GM18519 (cell line): ENCODE measurements around the gene OR14J1.
"Not testable (repeated sequence)": the region's sequence is repeated elsewhere in the genome, so short reads cannot be mapped to it uniquely, and the experiment has no call there.

Source experiments
- ATAC-seq: cut with Tn5 transposase; IDR thresholded peaks from one replicate; pipeline ENCODE4 v1.9.1; 2021; ENCODE audit warnings: mild to moderate bottlenecking, moderate library complexity; ENCODE audit not compliant: unreplicated experiment, low FRiP score

OR14J1 gene

GRCh38 chr6:29301316-29301715 lies at the start of gene OR14J1:
Gene OR14J1 (plus strand): TSS chr6:29301701. CDS start chr6:29306690, 4,989 bp downstream.
- ATAC-seq: no peak

DNA sequence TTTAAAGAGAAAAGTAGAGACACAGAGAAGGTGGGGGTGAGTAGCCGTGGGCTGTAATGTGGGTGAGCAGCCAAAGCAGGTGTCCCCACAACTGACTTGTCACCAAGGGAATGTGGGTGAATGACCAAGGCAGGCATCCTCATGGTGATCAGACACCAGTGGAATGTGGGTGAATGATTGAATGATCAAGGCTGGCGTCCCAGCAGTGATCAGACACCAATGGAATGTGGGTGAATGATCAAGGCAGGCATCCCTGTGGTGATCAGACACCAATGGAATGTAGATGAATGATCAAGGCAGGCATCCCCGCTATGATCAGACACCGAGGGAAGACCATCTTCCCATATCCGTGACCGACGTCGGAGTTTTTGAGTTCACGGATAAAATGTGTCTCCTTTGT lies 49.8 kb upstream of the OR14J1 start:
- ATAC-seq: no peak

- no peak for ATAC-seq
These were observed 46.0 kb upstream of the OR14J1 start for GRCh38 chr6:29255530-29255929.

- ATAC-seq: no peak
These were observed 41.8 kb upstream of the OR14J1 start for GRCh38 chr6:29259721-29260120.

GRCh38 chr6:29263001-29263400 lies 38.5 kb upstream of the OR14J1 start:
- no peak for ATAC-seq

DNA sequence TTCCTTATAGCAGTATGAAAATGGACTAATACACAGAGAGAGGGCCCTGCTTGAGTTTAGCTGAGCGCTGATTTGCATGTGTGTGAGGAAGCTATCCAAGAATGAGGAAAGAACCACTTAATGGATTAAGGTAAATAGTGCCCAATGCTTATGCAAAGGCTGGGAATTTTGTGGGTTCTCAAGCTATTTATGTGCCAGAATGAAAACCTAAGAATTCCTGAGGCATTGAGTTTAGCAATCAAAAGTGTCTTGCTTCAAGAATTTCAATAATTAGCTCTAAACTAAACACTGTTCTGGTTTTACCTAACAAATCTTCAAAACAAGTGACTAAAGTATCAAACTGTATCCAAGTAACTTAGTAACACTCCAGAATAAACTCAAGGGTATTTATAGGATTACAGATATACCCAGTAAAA lies 7.0 kb upstream of the OR14J1 start:
- ATAC-seq: no peak

- no peak for ATAC-seq
These were observed 6.3 kb upstream of the OR14J1 start for GRCh38 chr6:29295181-29295585.

- no peak for ATAC-seq
These were observed 5.9 kb upstream of the OR14J1 start for GRCh38 chr6:29295623-29296022.

DNA sequence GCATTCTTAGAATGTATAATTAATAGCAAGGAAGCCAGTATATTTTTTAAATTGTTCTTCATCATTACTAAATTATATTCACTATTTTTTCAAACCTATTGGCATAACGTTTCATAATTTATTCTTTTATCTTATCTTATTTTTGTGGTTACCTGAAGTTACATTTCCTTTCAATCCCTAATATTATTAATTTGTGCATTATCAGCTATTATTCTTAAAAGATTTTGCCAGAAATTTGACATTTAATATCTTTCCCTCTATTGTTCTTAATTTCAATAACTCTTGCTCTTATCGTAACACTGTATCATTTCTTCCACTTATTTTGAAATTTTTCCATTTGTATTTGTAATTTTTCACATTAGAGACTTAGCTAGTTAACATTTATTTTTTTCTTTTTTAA lies 18.4 kb downstream of the OR14J1 start:
- ATAC-seq: no peak

DNA sequence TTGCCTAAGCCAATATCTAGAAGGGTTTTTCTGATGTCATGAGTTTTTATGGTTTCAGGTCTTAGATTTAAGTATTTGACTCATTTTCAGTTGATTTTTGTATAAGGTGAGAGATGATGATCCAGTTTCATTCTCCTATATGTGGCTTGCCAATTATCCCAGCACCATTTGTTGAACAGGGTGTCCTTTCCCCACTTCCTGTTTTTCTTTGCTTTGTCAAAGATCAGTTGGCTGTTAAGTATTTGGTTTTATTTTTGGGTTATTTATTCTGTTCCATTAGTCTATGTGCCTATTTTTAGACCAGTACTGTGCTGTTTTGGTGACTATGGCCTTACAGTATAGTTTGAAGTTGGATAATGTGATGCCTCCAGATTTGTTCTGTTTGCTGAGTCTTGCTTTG lies 21.8 kb downstream of the OR14J1 start:
- ATAC-seq: not testable (repeated sequence)

GRCh38 chr6:29325777-29326176 lies 24.3 kb downstream of the OR14J1 start:
- ATAC-seq: no peak

GRCh38 chr6:29332676-29333075 lies 31.2 kb downstream of the OR14J1 start:
- ATAC-seq: no peak

DNA sequence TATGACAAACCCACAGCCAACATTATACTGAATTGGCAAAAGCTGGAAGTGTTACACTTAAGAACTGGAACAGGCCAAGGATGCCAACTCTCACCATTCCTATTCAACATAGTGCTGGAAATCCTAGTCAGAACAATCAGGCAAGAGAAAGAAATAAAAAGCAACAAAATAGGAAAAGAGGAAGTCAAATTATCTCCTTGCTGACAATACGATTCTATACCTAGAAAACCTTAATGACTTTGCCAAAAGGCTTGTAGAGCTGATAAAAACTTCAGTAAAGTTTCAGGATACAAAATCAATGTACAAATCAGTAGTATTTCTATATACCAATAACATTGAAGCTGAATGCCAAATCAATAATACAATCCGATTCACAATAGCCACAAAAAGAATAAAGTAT lies 34.8 kb downstream of the OR14J1 start:
- ATAC-seq: no peak

DNA sequence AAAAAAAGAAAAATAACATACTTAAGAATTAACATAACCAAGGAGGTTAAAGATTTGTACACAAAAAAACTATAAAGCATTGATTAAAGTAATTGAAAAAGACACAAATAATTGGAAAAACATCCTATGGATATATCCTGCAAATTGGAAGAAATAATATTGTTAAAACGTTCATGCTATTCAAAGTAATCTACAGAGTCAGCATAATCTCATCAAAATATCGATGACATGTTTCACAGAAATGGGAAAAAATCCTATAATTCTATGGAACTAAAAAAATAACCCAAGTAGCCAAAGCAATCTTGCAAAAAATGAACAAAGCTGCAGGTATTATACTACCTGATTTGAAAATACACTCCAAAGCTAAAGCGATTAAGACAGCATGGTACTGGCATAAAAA lies 43.9 kb downstream of the OR14J1 start:
- ATAC-seq: no peak

DNA sequence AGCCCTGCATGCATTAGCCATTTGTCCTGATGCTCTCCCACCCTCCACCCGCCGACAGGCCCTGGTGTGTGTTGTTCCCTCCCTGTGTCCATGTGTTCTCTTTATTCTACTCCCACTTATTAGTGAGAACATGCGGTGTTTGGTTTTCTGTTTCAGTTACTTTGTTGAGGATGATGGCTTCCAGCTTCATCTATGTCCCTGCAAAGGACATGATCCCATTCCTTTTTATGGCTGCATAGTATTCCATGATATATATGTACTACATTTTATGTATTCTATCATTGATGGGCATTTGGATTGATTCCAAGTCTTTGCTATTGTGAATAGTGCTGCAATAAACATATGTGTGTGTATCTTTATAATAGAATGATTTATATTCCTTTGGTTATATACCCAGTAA lies 47.8 kb downstream of the OR14J1 start:
- ATAC-seq: not testable (repeated sequence)

DNA sequence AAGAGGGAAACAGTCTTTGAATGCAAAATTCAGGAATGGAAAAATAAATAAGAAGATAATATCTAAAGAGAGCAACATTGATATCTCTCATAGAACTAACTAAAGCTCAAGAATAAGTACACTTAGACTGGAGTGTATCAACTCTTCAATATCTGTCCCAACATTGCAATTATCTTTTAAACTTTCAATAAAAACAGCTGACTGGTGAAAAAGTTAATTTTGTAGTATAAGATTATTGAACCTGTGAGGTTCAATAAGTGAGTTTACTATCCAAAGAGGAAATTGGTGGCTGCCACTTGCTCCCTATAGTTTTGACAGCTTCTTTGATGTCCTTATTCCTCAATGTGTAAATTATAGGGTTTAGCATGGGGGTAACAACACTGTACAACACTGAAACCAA lies 53.5 kb downstream of the OR14J1 start:
- no peak for ATAC-seq

DNA sequence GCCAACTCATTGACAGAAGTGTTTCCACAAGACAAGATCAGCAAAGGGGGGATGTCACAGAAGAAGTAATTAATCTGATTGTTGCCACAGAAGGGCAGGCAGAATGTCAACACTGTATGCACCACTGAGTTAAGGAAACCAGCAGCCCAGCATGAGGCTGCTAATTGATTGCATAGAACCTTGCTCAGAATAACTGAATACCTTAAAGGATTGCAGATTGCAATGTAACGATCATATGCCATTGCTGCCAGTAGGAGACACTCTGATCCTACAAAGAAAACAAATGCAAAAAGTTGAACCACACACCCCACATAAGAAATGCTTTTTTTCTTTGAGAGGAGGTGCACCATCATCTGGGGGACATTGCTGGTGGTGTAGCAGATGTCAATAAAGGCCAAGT lies 54.1 kb downstream of the OR14J1 start:
- no peak for ATAC-seq
